IPS-18c (cell line): ENCODE results near the gene ARHGAP28.
"Not testable (repeated sequence)": the region's sequence is repeated elsewhere in the genome, so short reads cannot be mapped to it uniquely, and the experiment has no call there.

Source experiments
- H3K4me3 ChIP-seq: 2 replicates; pipeline ENCODE4 v1.7.0; 2013; ENCODE audit warnings: low read depth, mild to moderate bottlenecking, low read length, moderate library complexity; ENCODE audit not compliant: insufficient read depth
- H3K9me3 ChIP-seq: one replicate; pipeline ENCODE4 v1.6.1; 2013; ENCODE audit warnings: mild to moderate bottlenecking, low read length, moderate library complexity; ENCODE audit not compliant: control insufficient read depth, insufficient read depth

The ARHGAP28 gene

DNA sequence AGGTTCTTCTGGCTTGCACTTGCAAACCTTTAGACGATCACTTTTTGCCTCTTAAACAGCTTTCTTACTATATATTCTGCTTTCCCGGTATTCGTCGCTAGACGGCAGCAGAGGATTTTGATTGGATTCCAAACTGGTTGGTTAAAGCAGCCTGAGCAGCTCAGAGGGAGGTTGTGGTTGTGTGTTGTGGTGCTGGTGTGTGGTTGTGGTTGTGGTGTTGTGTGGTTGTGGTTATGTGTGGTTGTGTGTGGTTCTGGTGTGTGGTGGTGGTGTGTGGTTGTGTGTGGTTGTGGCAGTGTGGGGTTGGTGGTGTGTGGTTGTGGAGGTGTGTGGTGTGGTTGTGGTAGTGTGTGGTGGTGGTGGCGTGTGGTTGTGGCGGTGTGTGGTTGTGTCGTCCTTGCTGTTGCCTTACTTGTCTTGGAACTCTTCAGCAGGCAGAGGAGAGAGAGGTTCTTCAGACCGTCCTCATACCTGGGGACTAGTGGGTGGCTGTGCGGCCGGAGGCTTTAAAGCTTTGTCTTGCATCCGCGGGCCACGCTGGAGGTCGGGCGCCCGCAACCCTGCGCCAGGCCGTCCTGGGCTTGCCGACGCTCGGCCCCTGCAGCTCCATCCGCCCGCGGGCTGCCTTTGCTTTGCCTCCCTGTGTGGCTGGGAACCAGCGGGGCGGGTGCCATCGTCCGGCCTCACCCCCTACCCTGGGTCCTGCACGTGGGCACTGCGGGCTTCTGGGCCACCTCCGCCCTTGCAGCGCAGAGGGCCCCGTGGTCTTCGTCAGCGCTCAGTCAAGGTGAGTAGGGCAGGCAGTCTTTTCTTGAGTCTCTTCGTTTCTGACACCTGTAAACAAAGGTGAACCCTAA lies 190.8 kb downstream of the ARHGAP28 start:
- H3K4me3 ChIP-seq, result no peak overlapping the region
- H3K9me3 ChIP-seq, result no peaks in the 10 kb centered on the region

DNA sequence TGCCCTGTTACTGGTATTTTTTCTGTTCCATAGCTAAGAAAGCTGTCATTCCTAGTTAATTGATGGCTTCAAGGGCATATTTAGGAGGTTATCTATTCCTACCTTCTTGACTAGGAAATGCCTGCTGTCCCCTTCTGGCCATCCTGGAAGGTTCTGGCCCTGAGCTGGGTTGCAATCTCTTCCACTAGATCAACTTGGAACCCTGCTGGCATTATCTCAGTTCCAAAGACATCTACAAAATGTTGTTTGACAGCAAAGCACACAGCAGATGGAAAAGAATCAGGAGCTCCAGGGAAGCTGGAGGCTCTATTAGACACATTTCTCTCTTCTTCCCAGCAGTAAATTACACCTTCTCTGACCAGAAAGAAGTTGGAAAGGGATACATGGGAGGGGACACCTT lies 192.1 kb downstream of the ARHGAP28 start:
- Histone ChIP-seq H3K9me3 (no peaks in the 10 kb centered on the region), H3K4me3 (no peak overlapping the region)

DNA sequence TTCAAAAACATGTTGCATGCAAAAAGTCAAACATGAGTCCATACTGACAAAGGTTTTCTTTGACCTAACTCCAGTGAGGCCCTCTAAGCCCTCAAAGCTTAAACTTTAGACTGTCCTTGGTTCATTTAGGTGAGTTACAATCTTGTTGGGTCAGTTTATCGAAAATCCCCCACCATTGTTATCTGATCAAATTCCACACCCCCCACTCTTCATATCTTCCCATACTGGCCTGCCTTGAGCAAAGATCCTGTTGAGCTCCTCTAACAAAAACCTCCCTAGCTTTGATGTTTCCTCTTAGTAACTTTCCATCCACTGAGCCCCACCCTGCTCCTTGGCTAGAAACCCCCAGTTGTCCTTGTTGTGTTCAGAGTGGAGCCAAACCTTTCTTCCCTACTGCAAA lies 193.7 kb downstream of the ARHGAP28 start:
- H3K4me3 ChIP-seq, result no peak overlapping the region
- no peaks in the 10 kb centered on the region for H3K9me3 ChIP-seq

DNA sequence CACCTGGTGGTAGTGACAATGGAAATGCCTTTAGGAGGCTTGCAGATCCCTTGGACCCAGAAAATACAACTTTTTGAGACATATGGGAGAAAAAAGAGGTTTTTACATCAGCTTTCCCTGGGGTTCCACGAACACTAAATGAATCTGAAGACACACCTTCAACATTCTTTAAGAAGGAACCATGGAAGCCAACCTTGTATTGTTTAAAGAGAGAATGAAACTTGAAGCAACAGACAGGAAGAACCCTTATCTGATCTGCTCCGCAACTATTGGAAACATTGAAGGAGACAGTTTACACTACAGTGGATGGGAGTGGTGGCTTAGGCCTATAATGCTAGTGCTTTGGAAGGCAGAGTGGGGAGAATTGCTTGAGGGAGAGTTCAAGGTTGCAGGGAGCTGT lies 197.6 kb downstream of the ARHGAP28 start:
- Histone ChIP-seq H3K9me3 (no peaks in the 10 kb centered on the region), H3K4me3 (no peak overlapping the region)

DNA sequence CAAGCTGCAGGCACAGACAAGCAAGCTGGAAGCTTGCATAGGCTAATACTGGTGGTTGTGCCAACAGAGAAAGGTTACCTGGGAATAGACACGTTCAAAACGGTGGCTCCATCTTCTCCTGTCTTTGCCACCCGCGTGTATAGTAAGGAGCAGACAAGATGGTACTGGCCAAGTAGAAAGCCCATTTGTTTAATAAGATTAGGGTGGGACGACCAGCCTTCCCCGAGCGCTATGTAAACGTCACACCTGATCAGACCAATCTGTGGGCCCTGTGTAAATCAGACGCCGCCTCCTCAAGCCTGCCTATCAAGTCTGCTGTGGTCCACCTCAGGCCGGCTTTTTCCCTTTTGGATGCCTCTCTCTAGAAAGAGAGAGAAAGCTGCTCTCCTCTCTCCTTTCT lies 198.8 kb downstream of the ARHGAP28 start:
- no peaks in the 10 kb centered on the region for H3K9me3 ChIP-seq
- no peak overlapping the region for H3K4me3 ChIP-seq

DNA sequence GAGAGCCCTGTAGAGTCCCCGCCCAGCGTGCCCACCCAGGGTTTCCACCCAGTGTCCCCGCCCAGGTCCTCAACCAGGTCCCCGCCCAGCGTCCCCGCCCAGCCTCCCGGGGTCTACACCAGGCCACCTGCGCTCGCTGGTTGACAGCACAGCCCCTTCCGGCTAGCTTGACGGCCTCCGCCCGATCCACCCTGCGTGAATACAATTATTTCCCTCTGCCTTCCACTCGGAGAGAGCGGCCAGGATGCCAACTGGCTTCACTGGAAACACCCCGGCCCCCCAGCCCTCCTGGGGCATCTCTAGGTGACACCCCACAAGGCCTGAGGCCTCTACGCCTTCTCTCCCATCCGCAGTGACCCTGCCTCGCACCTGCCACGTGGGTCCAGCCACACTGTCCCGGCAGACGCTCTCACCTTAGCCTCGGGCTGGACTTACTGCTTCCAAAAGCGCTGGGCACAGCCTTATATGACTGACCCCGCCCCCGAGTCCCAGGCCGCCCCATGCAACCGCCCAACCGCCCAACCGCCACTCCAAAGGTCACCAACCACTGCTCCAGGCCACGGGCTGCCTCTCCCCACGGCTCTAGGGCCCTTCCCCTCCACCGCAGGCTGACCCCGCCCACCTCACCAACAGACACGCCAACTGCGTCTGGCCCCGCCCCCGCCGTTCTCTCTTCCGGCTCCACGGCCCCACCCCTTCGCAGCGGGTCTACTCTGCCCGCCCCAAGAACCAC lies 200.0 kb downstream of the ARHGAP28 start:
- H3K4me3 ChIP-seq, result no peak overlapping the region
- H3K9me3 ChIP-seq, result no peaks in the 10 kb centered on the region

DNA sequence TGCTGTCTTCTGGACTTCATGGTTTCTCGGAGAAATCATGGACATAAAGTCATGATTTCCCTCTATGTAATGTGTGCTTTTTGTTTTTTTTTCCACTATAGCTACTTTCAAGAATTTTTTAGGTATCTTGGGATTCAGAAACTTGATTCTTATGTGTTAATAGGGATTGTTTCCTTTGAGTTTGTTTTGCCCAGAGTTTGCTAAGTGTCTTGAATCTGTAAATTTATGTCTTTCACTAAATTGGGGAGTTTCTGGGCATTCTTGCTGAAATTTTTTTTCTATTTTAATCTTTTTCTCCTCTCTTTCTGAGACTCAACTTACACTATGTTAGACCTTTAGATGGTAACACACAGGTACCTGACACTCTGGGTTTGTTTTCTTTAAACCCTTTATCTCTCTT lies 205.3 kb downstream of the ARHGAP28 start:
- Histone ChIP-seq H3K4me3 (no peak overlapping the region), H3K9me3 (no peaks in the 10 kb centered on the region)

DNA sequence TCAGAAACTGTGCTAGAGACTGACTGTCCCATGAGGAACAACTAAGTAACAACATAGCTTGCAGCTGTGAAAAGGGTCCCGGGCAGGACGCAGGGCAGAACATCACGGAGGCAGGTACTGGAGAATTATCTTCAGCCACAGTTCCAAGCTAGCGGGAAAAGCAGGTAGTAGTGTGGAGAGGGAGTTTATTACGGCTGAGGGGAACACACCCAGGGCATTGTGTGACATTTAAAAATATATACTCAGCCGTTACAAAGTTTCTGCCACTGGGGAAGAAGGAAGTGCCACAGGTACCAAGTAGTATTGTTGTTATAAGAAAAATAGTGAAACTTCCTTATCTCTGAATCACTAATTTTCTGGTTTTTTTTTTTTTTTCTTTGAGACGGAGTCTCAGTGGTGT lies 208.5 kb downstream of the ARHGAP28 start:
- H3K9me3 ChIP-seq, result no peaks in the 10 kb centered on the region
- no peak overlapping the region for H3K4me3 ChIP-seq

DNA sequence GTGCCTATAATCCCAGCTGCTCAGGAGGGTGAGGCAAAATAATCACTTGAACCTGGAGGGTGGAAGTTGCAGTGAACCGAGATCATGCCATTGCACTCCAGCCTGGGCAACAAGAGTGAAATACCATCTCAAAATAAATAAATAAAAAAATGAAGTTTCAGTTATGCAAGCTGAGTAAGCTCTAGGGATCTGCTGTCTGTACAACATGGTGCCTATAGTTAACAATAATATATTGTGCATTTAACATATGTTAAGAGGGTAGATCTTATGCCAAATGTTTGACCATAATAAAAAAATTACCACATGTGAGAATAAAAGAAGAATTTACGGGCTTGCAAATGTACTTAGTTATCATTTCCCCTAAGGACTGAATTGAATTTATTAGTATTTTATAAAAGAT lies 208.9 kb downstream of the ARHGAP28 start:
- H3K9me3 ChIP-seq, H3K4me3 ChIP-seq: not testable (repeated sequence)

DNA sequence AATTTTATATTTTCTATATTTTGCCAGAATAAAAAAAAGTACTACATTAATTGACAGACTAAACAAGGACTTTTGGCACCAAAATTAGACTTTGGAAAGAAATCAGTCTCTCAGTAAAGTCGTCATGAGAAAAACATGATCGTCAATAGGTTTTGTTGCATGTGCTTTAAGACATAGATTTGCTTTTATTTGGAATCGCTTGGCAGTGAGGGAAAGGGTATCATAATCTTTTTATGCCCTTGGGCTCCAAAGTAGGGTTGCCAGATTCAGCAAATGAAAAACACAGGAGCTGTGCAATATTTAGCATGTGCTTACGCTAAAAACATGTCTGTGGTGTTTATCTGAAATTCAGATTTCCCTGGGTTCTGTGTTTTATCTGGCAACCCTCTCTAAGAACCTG lies 210.5 kb downstream of the ARHGAP28 start:
- Histone ChIP-seq H3K4me3 (no peak overlapping the region), H3K9me3 (no peaks in the 10 kb centered on the region)

DNA sequence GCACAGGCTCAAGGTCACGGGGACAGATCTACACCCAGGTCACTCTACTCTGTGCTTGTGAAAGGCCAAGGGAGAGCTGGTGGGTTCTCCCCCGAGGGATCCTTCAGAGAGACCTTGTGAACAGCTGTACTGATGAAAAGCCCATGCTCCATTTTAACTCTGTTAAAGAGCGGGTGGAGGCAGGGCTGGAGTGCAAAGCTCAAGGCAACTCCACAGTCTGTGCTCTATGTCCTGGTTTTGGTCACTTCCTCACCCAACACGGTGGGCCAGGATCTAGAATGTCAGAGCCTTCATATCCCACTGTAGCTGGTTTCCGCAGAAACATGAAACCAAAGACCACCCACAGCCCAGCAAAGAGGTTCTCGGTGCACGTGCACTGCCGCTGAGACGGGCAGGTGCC lies 210.9 kb downstream of the ARHGAP28 start:
- Histone ChIP-seq H3K9me3 (no peaks in the 10 kb centered on the region), H3K4me3 (no peak overlapping the region)

DNA sequence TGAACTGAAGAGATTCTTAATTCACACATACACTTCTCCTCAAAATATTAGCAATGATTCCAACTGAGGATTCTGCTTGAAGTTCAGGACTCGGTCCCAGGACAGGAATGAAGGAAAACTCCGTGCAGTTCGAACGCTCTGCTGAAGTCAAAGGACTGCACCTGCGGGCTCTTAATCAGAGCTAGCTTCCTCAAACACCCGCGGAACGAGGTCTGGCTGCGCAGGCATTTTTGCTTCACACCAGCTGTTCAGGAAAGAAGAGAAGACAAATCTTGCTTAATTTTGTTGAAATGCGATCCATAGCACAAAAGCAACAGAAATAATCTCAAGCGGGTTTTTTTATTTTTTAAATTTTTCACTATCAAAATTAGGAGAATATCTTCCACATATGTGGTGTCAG lies 212.5 kb downstream of the ARHGAP28 start:
- H3K9me3 ChIP-seq, result no peaks in the 10 kb centered on the region
- H3K4me3 ChIP-seq, result no peak overlapping the region

DNA sequence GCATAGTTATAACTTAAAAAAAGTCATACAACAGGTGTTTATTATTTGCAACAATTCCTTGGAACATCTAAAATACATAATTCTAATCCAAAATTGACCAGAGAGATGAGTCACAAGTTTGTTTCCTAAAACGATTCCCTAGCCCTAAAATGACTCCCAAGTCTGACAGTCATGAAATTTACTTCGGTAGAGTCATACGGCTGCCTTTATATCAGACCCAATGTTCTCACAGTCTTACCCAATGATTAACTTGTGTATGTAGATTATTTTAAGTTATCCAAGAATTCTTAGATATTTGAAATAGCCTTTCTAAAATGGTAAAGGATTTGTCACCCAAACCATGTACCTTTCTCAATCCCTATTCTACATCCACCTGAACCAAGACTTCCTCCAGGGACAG lies 213.2 kb downstream of the ARHGAP28 start:
- H3K9me3 ChIP-seq, result no peaks in the 10 kb centered on the region
- no peak overlapping the region for H3K4me3 ChIP-seq

DNA sequence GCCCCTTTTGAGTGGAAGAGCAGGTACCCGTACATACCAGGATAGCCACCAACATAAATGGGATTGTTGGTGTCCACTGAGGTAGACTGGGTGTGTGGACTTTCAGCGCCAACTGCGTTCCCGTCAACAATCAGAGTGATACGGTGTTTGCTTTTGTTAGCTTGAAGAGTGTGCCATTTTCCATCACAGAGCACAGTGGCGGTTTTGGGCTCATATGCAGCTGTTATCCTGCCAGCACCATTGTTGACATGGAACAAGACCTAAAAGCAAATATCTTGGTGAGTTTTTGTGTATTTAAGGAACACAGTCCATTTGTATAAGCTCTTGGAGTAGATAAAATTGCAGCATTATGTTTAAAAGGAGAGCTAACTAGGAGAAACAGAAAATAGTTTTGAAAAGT lies 213.6 kb downstream of the ARHGAP28 start:
- H3K4me3 ChIP-seq, result no peak overlapping the region
- no peaks in the 10 kb centered on the region for H3K9me3 ChIP-seq

DNA sequence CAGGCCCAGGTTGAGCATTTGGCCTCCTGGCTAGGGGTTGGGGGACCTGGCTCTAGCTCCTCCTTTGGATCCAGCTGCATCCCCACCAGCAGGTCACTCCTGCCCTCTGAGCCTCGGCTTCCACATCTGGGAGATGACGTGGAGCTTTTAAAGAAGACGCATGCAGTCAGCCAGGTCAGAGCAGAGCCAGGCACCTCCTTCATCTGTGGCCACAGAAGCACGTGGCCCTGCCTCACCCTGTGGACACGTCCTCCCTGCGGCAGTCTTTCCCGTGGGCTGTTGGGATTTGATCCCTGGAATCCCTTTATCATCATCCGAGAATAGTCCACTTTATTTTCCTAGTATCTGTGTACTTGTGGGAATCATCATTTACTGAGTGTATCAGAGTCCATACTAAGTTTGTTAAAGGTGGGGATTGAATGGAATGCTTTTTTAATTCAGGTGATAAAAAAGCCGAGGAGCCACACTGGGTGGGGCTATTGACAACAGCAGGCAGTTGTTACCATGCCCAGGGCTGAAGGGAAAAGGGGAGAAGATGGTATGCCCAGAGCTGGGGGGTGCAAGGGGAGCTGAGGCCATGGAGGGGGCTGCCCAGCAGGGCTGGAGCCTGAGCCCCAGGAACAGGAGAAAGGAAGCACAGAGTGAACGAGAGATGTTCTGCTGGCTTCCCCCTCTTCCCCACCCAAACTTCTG lies 218.0 kb downstream of the ARHGAP28 start:
- H3K9me3 ChIP-seq, result no peaks in the 10 kb centered on the region
- no peak overlapping the region for H3K4me3 ChIP-seq

DNA sequence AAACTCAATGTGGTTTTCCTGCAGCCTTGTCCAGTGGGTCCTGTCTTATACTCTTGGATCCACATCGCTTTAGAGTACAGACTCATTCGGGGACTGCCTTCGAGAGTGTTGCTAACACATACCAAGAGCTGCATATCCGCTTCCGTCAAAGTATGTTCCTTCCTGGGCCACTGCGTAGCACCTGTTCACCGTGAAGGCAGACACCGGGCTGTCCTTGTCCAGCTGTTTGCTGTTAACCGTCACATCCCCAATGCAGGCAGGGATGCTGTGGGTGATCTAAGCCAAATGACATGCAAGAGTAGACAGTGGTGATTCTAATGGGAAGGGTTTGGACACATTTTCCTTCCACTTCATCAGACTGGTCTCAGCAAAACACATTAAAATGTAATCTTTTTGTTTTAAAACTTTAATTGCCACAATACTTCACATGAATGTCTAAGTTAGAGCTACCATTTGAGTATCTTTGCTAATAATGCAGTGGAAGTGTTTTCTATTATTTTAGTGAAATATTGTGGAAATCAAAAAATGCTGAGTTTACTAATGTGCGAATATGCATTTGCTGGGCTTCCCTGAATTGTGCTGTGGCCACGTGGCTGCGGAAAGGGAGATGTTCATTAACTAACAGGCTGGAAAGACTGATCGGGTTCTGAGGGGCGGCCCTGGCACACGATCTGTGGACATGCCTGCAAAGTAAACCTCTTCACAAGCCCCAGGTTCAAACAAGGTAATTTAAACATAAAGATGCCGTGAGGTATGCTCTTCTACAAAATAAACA lies 219.0 kb downstream of the ARHGAP28 start:
- Histone ChIP-seq H3K9me3 (no peaks in the 10 kb centered on the region), H3K4me3 (no peak overlapping the region)

DNA sequence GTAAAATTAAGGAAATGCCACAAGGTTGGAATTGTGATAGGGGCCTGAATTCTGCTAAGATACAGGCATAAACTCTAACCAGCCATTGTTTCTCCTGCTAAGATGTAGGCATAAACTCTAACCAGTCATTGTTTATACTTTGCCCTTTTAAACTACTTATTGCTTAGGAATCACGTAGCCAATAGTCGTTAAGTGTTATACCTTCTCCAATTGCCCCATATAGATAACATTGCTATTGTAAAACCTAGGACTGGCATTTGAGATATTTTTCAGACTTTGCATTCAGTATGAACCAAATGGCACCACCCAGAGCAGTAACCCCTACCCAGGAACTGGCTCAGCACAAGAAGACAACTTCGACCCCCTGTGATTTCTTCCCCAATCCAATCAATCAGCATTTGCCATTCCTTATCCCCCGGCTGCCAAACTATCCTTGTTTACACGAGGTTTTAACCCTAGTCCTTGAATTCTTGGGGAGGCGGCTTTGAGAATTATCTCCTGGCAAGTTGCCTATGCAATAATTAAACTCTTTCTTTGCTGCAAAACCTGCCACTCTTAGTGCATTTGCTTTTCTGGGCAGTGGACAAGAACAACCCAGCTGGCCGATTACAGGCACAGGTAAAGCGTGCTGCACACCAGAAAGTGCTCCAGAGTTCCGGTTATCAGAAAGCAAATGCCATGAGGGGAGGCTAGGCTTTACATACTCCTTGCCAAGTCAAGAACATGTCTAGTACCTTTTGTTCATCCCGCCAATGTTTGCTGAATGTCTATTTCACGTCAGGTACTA lies 220.5 kb downstream of the ARHGAP28 start:
- Histone ChIP-seq H3K4me3 (no peak overlapping the region; the same call in 1 of the 2 replicates), H3K9me3 (no peaks in the 10 kb centered on the region)
